ENCODE results near the gene MGAT1. TPM values are rescaled to one million over a fixed set of nuclear protein-coding genes. Genes with fewer than 3 reads are reported as not detected.

MGAT1 gene
- total RNA-seq = 100 to 1,000 TPM; 122 to 128 TPM

GRCh38 chr5:180802325-180803180 lies at the start of gene MGAT1:
TSS of gene MGAT1 (minus strand) at chr5:180802806. CDS start at chr5:180792971, 9,835 bp downstream.
- CTCF ChIA-PET = interaction anchor here (1.0 to 1.4 kb wide), 5 partner anchors 16 to 58 kb away, joined by 3 to 8 read pairs (median 3); no protein-coding TSS in a partner anchor
- POLR2A ChIA-PET = interaction anchor here (0.6 to 3.7 kb wide), 4 partner anchors 8 to 1179 kb away, joined by 3 to 34 read pairs (median 6); no protein-coding TSS in a partner anchor

- ChIA-PET POLR2A (interaction anchor here (0.5 kb wide), 1 partner anchor 10 kb away, joined by 4 read pairs; no protein-coding TSS in a partner anchor), CTCF (interaction anchor here (1.8 kb wide), 1 partner anchor 20 kb away, joined by 4 read pairs; no protein-coding TSS in a partner anchor)
Measured at GRCh38 chr5:180850434-180851078, 48.0 kb upstream of the MGAT1 start.

DNA sequence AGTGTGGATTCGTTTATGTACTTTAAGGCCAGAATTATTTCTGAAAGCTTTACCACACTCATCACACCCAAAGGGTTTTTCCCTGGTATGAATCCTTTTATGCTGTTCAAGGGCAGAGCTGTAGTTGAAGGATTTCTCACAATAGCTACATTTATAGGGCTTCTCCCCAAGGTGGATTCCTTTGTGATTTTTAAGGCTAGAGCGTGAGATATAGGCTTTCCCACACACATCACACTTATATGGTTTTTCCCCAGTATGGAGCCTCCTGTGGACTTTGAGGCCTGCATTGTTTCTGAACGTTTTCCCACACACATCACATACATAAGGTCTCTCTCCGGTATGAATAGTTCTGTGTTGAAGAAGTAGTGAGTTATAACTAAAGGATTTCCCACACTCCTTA lies 47.2 kb upstream of the MGAT1 start:
- POLR2A ChIA-PET = no interaction called here

GRCh38 chr5:180848878-180849277 lies 46.3 kb upstream of the MGAT1 start:
- ChIA-PET CTCF (interaction anchor here (0.8 to 1.8 kb wide), 2 partner anchors 16 to 19 kb away, joined by 3 to 4 read pairs; no protein-coding TSS in a partner anchor), POLR2A (no interaction called here)

More for the DNA sequence above, 47.2 kb upstream of the MGAT1 start:
- CTCF ChIA-PET = interaction anchor here (1.8 kb wide), 1 partner anchor 20 kb away, joined by 4 read pairs; no protein-coding TSS in a partner anchor

GRCh38 chr5:180848265-180848664 lies 45.7 kb upstream of the MGAT1 start:
- POLR2A ChIA-PET = no interaction called here
- CTCF ChIA-PET = interaction anchor here (0.6 kb wide), 1 partner anchor 25 kb away, joined by 3 read pairs; no protein-coding TSS in a partner anchor

GRCh38 chr5:180847026-180847425 lies 44.4 kb upstream of the MGAT1 start:
- CTCF ChIA-PET = interaction anchor here (0.6 kb wide), 1 partner anchor 34 kb away, joined by 4 read pairs; no protein-coding TSS in a partner anchor
- POLR2A ChIA-PET = interaction anchor here (1.5 kb wide), 1 partner anchor 16 kb away, joined by 4 read pairs; no protein-coding TSS in a partner anchor

- CTCF ChIA-PET = interaction anchor here (0.6 kb wide), 2 partner anchors 29 to 57 kb away, joined by 3 to 4 read pairs; no protein-coding TSS in a partner anchor
Measured at GRCh38 chr5:180844858-180845257, 42.3 kb upstream of the MGAT1 start.

GRCh38 chr5:180844432-180844831 lies 41.8 kb upstream of the MGAT1 start:
- ChIA-PET POLR2A (no interaction called here), CTCF (interaction anchor here (0.6 kb wide), 1 partner anchor 28 kb away, joined by 3 read pairs; no protein-coding TSS in a partner anchor)

More at GRCh38 chr5:180844858-180845257, 42.3 kb upstream of the MGAT1 start:
- POLR2A ChIA-PET = no interaction called here

DNA sequence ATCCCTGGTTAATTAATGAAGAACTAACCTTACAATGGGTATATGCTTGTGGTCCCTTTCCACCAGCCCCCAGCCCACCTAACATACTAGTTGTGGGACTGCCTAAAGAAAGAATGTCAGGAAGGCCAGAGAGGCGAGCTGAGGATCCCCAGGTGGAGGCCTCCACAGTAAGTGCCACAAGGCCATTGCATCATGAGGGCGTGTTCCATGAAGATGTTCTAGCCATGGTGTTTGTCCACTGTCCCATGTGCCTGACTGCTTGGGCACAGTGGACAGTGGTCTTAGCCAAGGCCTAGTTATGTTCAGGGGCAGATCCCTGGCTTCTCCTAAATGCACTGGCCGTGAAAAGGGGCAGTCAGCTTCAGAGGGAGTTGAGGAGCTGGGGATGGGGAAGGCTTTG lies 37.3 kb upstream of the MGAT1 start:
- ChIA-PET CTCF (no interaction called here), POLR2A (interaction anchor here (1.2 kb wide), 1 partner anchor 30 kb away, joined by 3 read pairs; no protein-coding TSS in a partner anchor)

- CTCF ChIA-PET = no interaction called here
Measured at GRCh38 chr5:180839227-180839626, 36.6 kb upstream of the MGAT1 start.

DNA sequence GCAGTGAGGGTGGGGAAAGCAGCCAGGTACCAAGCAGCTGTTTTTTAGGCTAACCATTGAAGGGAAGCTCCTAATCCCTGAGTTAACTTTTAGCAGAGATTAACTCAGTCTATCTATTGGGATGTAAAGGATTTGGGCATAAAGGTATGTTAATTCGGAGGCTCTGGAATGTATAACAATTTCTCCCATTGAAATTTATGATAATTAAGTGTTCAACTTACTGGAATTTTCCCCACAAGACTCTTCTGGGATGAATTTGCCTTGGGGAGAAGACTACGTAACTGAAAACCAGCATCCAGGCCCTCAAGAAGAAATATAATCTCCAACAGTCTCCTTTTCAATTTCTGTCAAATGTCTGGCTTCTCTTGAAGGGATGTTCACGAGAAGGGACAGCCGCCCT lies 34.9 kb upstream of the MGAT1 start:
- POLR2A ChIA-PET = no interaction called here
- CTCF ChIA-PET = no interaction called here

More at GRCh38 chr5:180839227-180839626, 36.6 kb upstream of the MGAT1 start:
- POLR2A ChIA-PET = interaction anchor here (1.2 kb wide), 1 partner anchor 30 kb away, joined by 3 read pairs; no protein-coding TSS in a partner anchor

- POLR2A ChIA-PET = interaction anchor here (3.5 to 3.6 kb wide), 2 partner anchors 23 to 30 kb away, joined by 28 to 34 read pairs; partner anchors contain the start of gene MGAT1
- CTCF ChIA-PET = interaction anchor here (0.7 kb wide), 1 partner anchor 17 kb away, joined by 3 read pairs; no protein-coding TSS in a partner anchor
Measured at GRCh38 chr5:180832638-180833068, 30.0 kb upstream of the MGAT1 start.

DNA sequence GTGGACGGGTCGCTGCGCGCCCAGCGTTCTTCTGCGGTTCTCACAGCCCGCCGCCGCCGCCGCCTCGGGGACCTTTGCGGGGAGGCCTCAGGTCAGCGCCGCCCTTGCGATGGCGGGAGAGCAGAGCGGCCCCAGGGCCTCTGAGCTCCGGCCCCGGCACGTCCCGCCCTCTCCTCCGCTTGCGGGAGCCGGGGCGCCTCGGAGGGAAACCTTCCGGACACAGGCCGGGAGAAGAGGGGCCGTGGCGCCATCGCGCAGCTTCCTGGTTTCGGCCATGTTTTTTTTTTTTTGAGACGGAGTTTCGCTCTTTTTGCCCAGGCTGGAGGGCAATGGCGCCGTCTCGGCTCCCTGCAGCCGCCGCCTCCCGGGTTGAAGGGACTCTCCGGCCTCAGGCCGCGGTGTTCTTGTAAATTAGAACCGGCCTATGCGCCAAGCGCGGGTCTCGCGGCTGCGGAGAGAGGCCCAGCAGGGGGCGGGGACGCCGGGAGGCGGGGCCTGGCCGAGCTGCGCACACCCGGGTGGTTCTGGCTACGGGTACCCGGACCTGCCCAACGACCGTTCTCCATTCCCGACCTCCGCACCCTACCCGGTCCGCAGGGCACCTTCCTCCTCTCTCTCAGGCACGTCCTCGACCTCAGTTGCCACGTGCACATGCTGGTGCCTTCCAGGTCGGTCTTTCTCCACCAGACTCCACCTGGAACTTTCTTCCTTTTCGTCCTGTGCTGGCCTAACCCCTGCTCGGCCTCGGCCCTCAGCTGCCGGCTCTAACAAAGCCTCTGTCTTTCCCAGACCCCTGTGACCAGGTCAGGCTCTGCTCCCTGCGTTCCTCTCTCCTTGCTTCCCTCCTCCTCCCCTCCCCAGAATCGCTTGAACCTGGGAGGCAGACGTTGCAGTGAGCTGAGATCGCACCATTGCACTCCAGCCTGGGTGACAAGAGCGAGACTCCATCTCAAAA lies 28.8 kb upstream of the MGAT1 start:
- ChIA-PET POLR2A (interaction anchor here (0.6 to 3.6 kb wide), 9 partner anchors 15 to 431 kb away, joined by 3 to 34 read pairs (median 4); partner anchors contain the start of gene MGAT1), CTCF (interaction anchor here (0.9 to 2.2 kb wide), 9 partner anchors 14 to 429 kb away, joined by 3 to 10 read pairs (median 3); partner anchors contain the start of genes MGAT1 and TRIM52)

DNA sequence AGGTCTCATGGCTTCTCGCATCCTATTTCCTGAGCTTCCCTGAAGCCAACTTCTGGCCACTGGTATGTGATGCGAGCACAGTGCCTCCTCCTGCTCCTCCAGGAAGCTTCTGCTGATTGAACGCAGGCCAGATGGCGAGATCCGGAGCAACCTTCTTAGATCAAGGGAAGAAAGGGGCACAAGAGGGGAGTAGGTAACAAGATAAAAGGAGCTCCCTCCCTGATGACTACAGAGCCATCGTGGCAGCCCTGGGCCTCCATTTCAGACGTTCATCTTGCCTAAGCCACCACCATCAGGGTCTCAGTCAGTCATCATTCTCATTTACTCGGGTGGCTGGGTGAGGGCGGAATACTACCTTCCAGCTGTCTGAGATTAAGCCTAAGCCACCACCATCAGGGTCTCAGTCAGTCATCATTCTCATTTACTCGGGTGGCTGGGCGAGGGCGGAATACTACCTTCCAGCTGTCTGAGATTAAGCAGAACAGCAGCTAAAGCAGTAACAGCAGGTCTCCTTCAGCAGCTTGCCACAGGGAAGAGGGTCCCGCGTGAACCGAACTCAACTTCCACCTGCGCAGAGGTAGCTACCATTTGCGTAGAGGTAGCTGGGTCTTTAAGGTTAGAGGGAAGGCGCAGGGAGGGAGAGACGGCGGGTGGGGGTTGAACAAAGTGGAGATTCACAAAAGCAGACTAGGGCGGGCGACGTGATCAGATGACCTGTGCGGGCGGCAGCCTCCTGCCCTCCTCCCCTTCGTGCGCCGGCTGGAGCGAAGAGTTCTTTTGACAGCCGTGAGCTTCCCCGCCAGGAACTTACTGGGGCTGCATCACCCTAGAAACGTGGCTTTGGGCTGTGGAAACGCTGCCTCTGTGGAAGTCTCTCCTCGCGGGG lies 27.9 kb upstream of the MGAT1 start:
- CTCF ChIA-PET = interaction anchor here (0.9 to 2.2 kb wide), 11 partner anchors 13 to 430 kb away, joined by 3 to 10 read pairs (median 3); partner anchors contain the start of gene TRIM52
- POLR2A ChIA-PET = interaction anchor here (0.6 to 3.6 kb wide), 10 partner anchors 14 to 432 kb away, joined by 3 to 34 read pairs (median 4); partner anchors contain the start of genes MGAT1 and TRIM52

GRCh38 chr5:180829726-180830125 lies 27.1 kb upstream of the MGAT1 start:
- POLR2A ChIA-PET = interaction anchor here (0.7 to 3.6 kb wide), 5 partner anchors 20 to 432 kb away, joined by 3 to 34 read pairs (median 5); partner anchors contain the start of genes MGAT1 and TRIM52
- CTCF ChIA-PET = interaction anchor here (0.6 to 2.2 kb wide), 7 partner anchors 13 to 537 kb away, joined by 3 to 10 read pairs (median 4); no protein-coding TSS in a partner anchor

DNA sequence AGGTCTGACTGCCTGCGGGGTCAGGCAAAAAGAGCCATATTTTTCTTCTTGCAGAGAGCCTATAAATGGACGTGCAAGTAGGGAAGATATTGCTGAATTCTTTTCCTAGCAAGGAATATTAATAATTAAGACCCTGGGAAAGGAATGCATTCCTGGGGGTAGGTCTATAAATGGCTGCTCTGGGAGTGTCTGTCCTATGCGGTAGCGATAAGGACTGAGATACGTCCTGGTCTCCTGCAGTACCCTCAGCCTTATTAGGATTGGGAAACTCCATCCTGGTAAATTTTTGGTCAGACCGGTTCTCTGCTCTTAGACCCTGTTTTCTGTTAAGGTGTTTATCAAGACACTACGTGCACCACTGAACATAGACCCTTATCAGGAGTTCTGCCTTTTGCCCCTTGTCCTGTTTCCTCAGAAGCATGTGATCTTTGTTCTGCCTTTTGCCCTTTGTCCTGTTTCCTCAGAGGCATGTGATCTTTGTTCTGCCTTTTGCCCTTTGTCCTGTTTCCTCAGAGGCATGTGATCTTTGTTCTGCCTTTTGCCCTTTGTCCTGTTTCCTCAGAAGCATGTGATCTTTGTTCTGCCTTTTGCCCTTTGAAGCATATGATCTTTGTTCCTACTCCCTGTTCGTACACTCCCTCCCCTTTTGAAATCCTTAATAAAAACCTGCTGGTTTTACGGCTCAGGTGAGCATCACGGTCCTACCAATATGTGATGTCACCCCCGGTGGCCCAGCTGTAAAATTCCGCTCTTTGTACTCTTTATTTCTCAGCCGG lies 26.3 kb upstream of the MGAT1 start:
- ChIA-PET POLR2A (interaction anchor here (0.7 to 1.3 kb wide), 2 partner anchors 29 to 31 kb away, joined by 3 read pairs; no protein-coding TSS in a partner anchor), CTCF (interaction anchor here (0.6 to 2.2 kb wide), 4 partner anchors 22 to 536 kb away, joined by 3 to 10 read pairs (median 4); no protein-coding TSS in a partner anchor)

Measured in activated CD8-positive, alpha-beta memory T cell treated with anti-CD3 and anti-CD28 coated beads for 36 hours (primary cell).